ENCODE data around the gene GNAI1.

The GNAI1 gene

GRCh38 chr7:80243425-80243824 lies 108.8 kb downstream of the GNAI1 start:
- no peak overlapping the region for H3K4me3 ChIP-seq

DNA sequence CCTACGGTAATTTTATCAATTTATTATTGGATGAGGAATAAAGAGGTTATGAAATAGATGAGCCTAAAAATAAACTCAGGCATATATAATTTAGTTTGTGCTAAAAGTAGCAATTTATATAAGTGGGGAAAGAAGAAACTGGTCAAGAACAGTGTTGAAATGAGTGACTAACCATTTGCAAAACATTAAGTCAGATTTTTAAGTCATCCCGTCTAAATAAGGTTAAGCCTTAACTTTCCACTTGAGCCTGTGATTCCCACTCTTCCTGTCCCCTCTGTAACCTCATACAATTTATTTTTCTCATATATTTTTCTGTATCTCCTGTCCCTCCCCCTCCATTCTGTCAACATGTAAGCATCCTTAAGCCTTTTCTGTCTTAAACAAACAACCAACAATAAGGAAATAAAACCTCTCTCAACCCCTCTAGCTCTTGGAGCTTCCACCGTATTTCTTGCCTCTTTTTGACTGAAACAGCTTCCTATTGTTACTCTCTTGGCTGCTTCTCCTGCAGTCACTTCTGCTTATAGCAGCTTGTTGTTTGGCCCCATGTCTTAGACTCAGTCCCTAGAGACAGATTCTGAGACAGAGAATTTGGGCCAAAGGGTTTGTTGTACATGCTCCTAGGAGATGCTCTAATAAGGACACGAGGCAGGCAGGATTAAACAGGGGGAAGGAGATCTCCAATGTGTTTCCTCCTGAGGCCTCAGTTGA lies 109.7 kb downstream of the GNAI1 start:
- Histone ChIP-seq H3K4me3 (no peak overlapping the region), H3K36me3 (replicated peaks) (no peaks in the 10 kb centered on the region), H3K27me3 (ENCODE audit: low read depth) (no peaks in the 10 kb centered on the region), H3K9me3 (no peaks in the 10 kb centered on the region), H3K4me1 (no peaks in the 10 kb centered on the region)
- no peak for DNase-seq (ENCODE audit: low spot score in 2 of 2)
- in situ Hi-C loops (cut with MboI; ENCODE audit: low sequenced_read_pairs), result no loop called here

More at GRCh38 chr7:80243425-80243824, 108.8 kb downstream of the GNAI1 start:
- Histone ChIP-seq H3K36me3 (replicated peaks) (no peaks in the 10 kb centered on the region), H3K27me3 (ENCODE audit: low read depth) (no peaks in the 10 kb centered on the region), H3K4me1 (no peaks in the 10 kb centered on the region), H3K9me3 (no peaks in the 10 kb centered on the region)
- DNase-seq (ENCODE audit: low spot score in 2 of 2), result no peak
- in situ Hi-C loops (cut with MboI; ENCODE audit: low sequenced_read_pairs), result no loop called here

- Histone ChIP-seq H3K27me3 (ENCODE audit: low read depth) (no peaks in the 10 kb centered on the region), H3K9me3 (no peaks in the 10 kb centered on the region), H3K36me3 (replicated peaks) (no peaks in the 10 kb centered on the region), H3K4me3 (no peak overlapping the region), H3K4me1 (no peaks in the 10 kb centered on the region)
- no peak for DNase-seq (ENCODE audit: low spot score in 2 of 2)
- in situ Hi-C loops (cut with MboI; ENCODE audit: low sequenced_read_pairs), result no loop called here
These were observed 112.5 kb downstream of the GNAI1 start for GRCh38 chr7:80247144-80247543.

DNA sequence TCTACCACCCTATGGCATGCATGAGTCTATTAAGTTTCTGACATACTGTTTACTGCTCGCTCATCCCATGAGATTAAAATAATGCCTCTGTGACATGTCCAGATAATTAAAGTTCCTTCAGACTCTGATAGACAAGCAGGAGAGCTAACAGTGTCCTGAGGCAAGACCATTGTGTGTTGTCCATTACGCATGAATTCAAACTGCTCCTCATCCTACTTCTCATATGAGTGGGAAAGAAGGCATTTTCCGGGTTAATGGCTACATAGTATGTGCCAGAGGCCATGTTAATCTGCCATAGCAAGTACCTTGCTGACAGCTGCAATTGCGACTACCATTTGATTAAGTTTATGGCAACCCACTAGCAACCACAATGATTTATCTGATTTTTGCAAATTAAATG lies 113.3 kb downstream of the GNAI1 start:
- in situ Hi-C loops (cut with MboI; ENCODE audit: low sequenced_read_pairs), result no loop called here

GRCh38 chr7:80249184-80249583 lies 114.6 kb downstream of the GNAI1 start:
- H3K4me1 ChIP-seq, result no peaks in the 10 kb centered on the region
- no peak overlapping the region for H3K4me3 ChIP-seq
- H3K9me3 ChIP-seq, result no peaks in the 10 kb centered on the region
- H3K36me3 ChIP-seq (replicated peaks), result no peaks in the 10 kb centered on the region
- in situ Hi-C loops (cut with MboI; ENCODE audit: low sequenced_read_pairs), result no loop called here
- no peak for DNase-seq (ENCODE audit: low spot score in 2 of 2)
- H3K27me3 ChIP-seq (ENCODE audit: low read depth), result no peaks in the 10 kb centered on the region

More for the DNA sequence above, 113.3 kb downstream of the GNAI1 start:
- Histone ChIP-seq H3K27me3 (ENCODE audit: low read depth) (no peaks in the 10 kb centered on the region), H3K4me1 (no peaks in the 10 kb centered on the region), H3K36me3 (replicated peaks) (no peaks in the 10 kb centered on the region), H3K9me3 (no peaks in the 10 kb centered on the region), H3K4me3 (no peak overlapping the region)
- DNase-seq (ENCODE audit: low spot score in 2 of 2), result no peak

DNA sequence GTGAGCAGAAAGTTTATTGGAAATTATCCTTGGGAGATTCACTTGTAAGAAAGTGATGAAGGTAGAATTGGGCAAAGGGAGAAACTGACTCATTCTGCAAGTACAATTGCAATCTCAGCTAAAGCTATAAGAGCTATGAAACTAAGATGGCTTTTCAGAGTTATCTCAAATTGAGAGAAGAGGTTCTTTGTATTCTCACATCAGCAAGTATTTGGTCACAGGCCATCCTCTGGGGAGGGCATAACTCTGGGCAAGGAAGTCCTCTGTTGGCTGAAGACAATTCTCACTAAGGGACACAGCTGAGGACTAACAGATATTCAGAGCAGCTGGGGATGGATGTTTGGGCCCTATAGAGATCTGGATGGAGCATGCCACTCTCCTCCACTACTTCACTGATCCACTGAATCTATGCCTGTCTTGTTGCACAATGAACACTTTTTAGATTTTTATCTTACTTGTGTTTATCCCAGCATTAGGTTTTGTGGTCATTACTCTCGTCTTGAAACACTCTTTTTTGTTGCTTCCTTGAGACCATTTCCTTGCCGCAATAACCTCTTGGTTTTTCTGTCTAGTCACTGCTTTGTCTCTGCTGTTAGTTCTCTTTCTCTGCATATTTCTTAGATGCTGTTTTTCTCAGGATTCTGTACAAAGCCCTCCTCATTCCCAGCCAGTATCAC lies 115.1 kb downstream of the GNAI1 start:
- Histone ChIP-seq H3K4me3 (no peak overlapping the region), H3K9me3 (no peaks in the 10 kb centered on the region), H3K4me1 (no peaks in the 10 kb centered on the region), H3K36me3 (replicated peaks) (no peaks in the 10 kb centered on the region), H3K27me3 (ENCODE audit: low read depth) (no peaks in the 10 kb centered on the region)
- no peak for DNase-seq (ENCODE audit: low spot score in 2 of 2)
- in situ Hi-C loops (cut with MboI; ENCODE audit: low sequenced_read_pairs), result no loop called here

- Histone ChIP-seq H3K9me3 (no peaks in the 10 kb centered on the region), H3K4me1 (peaks cover 8% of the 10 kb centered on the region), H3K27me3 (ENCODE audit: low read depth) (no peaks in the 10 kb centered on the region), H3K4me3 (no peak overlapping the region), H3K36me3 (replicated peaks) (no peaks in the 10 kb centered on the region)
- in situ Hi-C loops (cut with MboI; ENCODE audit: low sequenced_read_pairs), result no loop called here
- DNase-seq (ENCODE audit: low spot score in 2 of 2), result no peak
These were observed 118.6 kb downstream of the GNAI1 start for GRCh38 chr7:80253237-80253636.

DNA sequence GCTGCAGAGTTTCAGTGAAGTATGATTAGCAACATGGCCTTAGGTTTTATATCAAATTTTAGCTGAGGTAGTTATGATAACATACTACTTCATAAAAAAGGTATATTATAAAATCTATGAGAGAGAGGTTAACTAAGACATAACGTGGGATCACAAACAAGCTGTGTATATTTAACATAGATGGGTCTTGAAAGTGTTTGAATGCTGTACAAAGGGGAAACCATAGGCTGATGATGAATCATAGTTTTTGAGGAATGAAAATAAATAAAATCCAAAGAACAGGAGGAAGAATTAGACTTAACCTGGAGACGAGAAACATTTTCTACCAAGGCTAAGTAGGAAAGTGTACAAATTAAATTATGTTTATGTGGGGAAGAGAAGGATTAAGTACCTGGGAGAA lies 119.0 kb downstream of the GNAI1 start:
- no peak for DNase-seq (ENCODE audit: low spot score in 2 of 2)
- no peak overlapping the region for H3K4me3 ChIP-seq
- H3K4me1 ChIP-seq, result peaks cover 8% of the 10 kb centered on the region
- no peaks in the 10 kb centered on the region for H3K27me3 ChIP-seq (ENCODE audit: low read depth)
- no peaks in the 10 kb centered on the region for H3K36me3 ChIP-seq (replicated peaks)
- in situ Hi-C loops (cut with MboI; ENCODE audit: low sequenced_read_pairs), result no loop called here
- no peaks in the 10 kb centered on the region for H3K9me3 ChIP-seq

- in situ Hi-C loops (cut with MboI; ENCODE audit: low sequenced_read_pairs), result no loop called here
These were observed 121.0 kb downstream of the GNAI1 start for GRCh38 chr7:80255656-80256055.

GRCh38 chr7:80257756-80258155 lies 123.1 kb downstream of the GNAI1 start:
- H3K4me1 ChIP-seq, result peaks cover 8% of the 10 kb centered on the region
- no peak for DNase-seq (ENCODE audit: low spot score in 2 of 2)
- H3K27me3 ChIP-seq (ENCODE audit: low read depth), result no peaks in the 10 kb centered on the region
- in situ Hi-C loops (cut with MboI; ENCODE audit: low sequenced_read_pairs), result no loop called here
- H3K36me3 ChIP-seq (replicated peaks), result no peaks in the 10 kb centered on the region
- H3K9me3 ChIP-seq, result no peaks in the 10 kb centered on the region
- no peak overlapping the region for H3K4me3 ChIP-seq

More at GRCh38 chr7:80255656-80256055, 121.0 kb downstream of the GNAI1 start:
- H3K27me3 ChIP-seq (ENCODE audit: low read depth), result no peaks in the 10 kb centered on the region
- DNase-seq (ENCODE audit: low spot score in 2 of 2), result peak in 1 of 2 experiments; percentile 59
- H3K9me3 ChIP-seq, result no peaks in the 10 kb centered on the region
- no peaks in the 10 kb centered on the region for H3K36me3 ChIP-seq (replicated peaks)
- H3K4me1 ChIP-seq, result peaks cover 8% of the 10 kb centered on the region
- H3K4me3 ChIP-seq, result no peak overlapping the region

- peaks cover 4% of the 10 kb centered on the region for H3K4me1 ChIP-seq
- H3K27me3 ChIP-seq (ENCODE audit: low read depth), result no peaks in the 10 kb centered on the region
- H3K36me3 ChIP-seq (replicated peaks), result no peaks in the 10 kb centered on the region
- in situ Hi-C loops (cut with MboI; ENCODE audit: low sequenced_read_pairs), result no loop called here
- H3K9me3 ChIP-seq, result no peaks in the 10 kb centered on the region
- no peak overlapping the region for H3K4me3 ChIP-seq
- DNase-seq (ENCODE audit: low spot score in 2 of 2), result no peak
These were observed 126.0 kb downstream of the GNAI1 start for GRCh38 chr7:80260606-80261005.

DNA sequence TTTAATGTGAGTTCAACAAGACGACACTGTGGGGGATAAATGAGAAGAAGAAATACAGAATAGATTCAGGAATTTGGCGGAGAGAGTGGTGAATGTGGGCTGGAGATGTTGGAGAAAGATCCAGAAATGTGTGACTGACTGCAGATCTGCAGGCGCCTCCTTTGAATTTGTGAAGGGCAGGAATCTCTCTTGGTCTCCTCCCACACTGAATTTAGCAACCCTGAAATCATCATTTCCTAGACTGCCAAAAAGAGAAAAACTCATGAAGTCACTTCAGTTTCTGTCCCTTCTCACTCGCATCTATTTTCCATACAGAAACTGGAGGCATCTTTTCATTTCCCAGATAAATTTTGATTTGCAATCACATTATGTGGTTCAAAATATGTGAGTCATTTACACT lies 128.7 kb downstream of the GNAI1 start:
- Histone ChIP-seq H3K4me1 (no peaks in the 10 kb centered on the region), H3K9me3 (no peaks in the 10 kb centered on the region), H3K4me3 (no peak overlapping the region), H3K27me3 (ENCODE audit: low read depth) (no peaks in the 10 kb centered on the region), H3K36me3 (replicated peaks) (no peaks in the 10 kb centered on the region)
- in situ Hi-C loops (cut with MboI; ENCODE audit: low sequenced_read_pairs), result no loop called here
- DNase-seq (ENCODE audit: low spot score in 2 of 2), result no peak

GRCh38 chr7:80263821-80264220 lies 129.2 kb downstream of the GNAI1 start:
- no peak overlapping the region for H3K4me3 ChIP-seq
- no peak for DNase-seq (ENCODE audit: low spot score in 2 of 2)
- no peaks in the 10 kb centered on the region for H3K27me3 ChIP-seq (ENCODE audit: low read depth)
- 0 out of 2 replicates have a peak, but pooled peaks cover 2% of the 10 kb centered on the region for H3K4me1 ChIP-seq
- no peaks in the 10 kb centered on the region for H3K36me3 ChIP-seq (replicated peaks)
- in situ Hi-C loops (cut with MboI; ENCODE audit: low sequenced_read_pairs), result no loop called here
- H3K9me3 ChIP-seq, result no peaks in the 10 kb centered on the region

GRCh38 chr7:80264769-80265495 lies 130.3 kb downstream of the GNAI1 start:
- Histone ChIP-seq H3K9me3 (no peaks in the 10 kb centered on the region), H3K4me3 (no peak overlapping the region), H3K27me3 (ENCODE audit: low read depth) (no peaks in the 10 kb centered on the region), H3K36me3 (replicated peaks) (no peaks in the 10 kb centered on the region), H3K4me1 (0 out of 2 replicates have a peak, but pooled peaks cover 2% of the 10 kb centered on the region)
- in situ Hi-C loops (cut with MboI; ENCODE audit: low sequenced_read_pairs), result no loop called here
- DNase-seq (ENCODE audit: low spot score in 2 of 2), result no peak
